Fibroblast of lung (primary cell): ENCODE results near the gene OXSR1.

ENCODE experiments used
- CTCF ChIP-seq, 2 donors: IDR thresholded peaks in 1 of 2; conservative IDR thresholded peaks in 1 of 2; 1 replicate in 1 of 2; 2 replicates in 1 of 2; pipeline ENCODE4 v1.5.1; 2011 to 2012; ENCODE audit warnings: low read length in 2 of 2, control low read depth in 1 of 2, inconsistent platforms in 1 of 2, low read depth in 1 of 2, mild to moderate bottlenecking in 1 of 2
- EZH2 ChIP-seq: IDR thresholded peaks from 2 replicates; pipeline ENCODE4 v1.5.1; 2012; ENCODE audit warnings: low read length, control low read depth, mild to moderate bottlenecking; ENCODE audit errors: missing control alignments

GRCh38 chr3:38147421-38147820 is 17.9 kb upstream of the OXSR1 start:
- TF ChIP-seq CTCF (conservative IDR thresholded peaks at IDR 0.05 in 1 of 2, IDR thresholded peaks at IDR 0.05 in 1 of 2; ENCODE audit: low read depth in 1 of 2, low read length in 2 of 2) (no peak), EZH2 (no peak)
